Rectal smooth muscle tissue (tissue), 1 donor: ENCODE data around the gene LPIN1.
"Not testable (repeated sequence)": the region's sequence is repeated elsewhere in the genome, so short reads cannot be mapped to it uniquely, and the experiment has no call there.

Source experiments
- H3K27ac ChIP-seq: one replicate; pipeline ENCODE4 v1.7.0; 2013; ENCODE audit warnings: low read depth, low read length, inconsistent platforms
- H3K27me3 ChIP-seq: one replicate; pipeline ENCODE4 v1.7.0; 2013; ENCODE audit warnings: low read length; ENCODE audit not compliant: control insufficient read depth, insufficient read depth
- H3K36me3 ChIP-seq: one replicate; pipeline ENCODE4 v1.7.0; 2013; ENCODE audit warnings: low read length; ENCODE audit not compliant: control insufficient read depth, insufficient read depth
- H3K4me1 ChIP-seq: one replicate; pipeline ENCODE4 v1.7.0; 2013; ENCODE audit warnings: low read length; ENCODE audit not compliant: control insufficient read depth, insufficient read depth
- H3K4me3 ChIP-seq: one replicate; pipeline ENCODE4 v1.7.0; 2013; ENCODE audit warnings: low read length
- H3K9ac ChIP-seq: one replicate; pipeline ENCODE4 v1.7.0; 2013; ENCODE audit warnings: low read length

The LPIN1 gene

DNA sequence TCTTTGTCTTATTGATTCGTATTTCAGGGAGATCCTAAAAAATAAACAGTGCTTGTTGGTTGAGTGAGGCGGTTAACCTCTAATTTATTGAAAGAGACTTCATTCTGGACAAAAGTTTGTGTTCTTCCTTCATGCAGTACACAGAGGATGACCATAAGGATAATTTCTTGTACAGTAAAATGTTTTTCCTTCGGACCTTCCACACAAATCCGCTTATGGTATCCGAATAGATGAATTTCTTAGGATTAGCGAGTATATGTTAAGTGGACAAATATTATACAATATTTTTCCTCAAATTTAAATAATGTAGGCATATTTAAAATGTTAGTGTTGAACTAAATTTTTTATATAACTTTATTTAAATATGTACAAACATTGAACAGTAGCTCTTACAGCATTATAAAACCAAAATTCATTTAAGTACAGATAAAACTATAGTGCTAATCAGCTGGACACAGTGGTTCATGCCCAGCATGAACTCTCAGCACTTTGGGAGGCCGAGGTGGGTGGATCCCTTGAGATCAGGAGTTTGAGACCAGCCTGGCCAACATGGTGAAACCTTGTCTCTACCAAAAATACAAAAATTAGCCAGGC, 84.4 kb downstream of the LPIN1 start:
- H3K9ac ChIP-seq: no peak overlapping the region

DNA sequence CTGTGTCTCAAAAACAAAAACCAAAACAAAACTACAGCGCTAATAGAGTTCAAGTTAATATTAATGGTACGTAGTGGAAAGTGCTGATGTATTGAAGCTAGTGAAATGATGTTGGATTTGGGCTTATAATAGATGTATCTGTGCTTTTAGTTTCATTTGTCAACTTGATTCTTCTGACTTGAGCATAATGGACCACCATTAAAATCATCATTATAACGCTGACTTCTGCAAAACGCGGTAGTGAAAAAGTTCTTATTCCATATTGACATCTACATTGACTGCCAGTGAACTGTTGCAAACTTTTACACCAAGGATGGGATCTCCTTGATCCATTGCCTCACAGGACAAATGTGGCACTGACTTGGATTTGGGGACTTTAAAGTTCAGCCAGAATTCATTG, 85.0 kb downstream of the LPIN1 start:
- Histone ChIP-seq H3K4me3 (no peak overlapping the region), H3K36me3 (no peaks in the 10 kb centered on the region), H3K4me1 (peaks cover 9% of the 10 kb centered on the region), H3K27me3 (no peaks in the 10 kb centered on the region), H3K27ac (no peak overlapping the region), H3K9ac (no peak overlapping the region)

More for the DNA sequence above, 84.4 kb downstream of the LPIN1 start:
- Histone ChIP-seq H3K27me3 (no peaks in the 10 kb centered on the region), H3K27ac (peak overlapping the region; percentile 70), H3K4me1 (peaks cover 9% of the 10 kb centered on the region), H3K36me3 (no peaks in the 10 kb centered on the region), H3K4me3 (peak overlapping the region; percentile 64)

DNA sequence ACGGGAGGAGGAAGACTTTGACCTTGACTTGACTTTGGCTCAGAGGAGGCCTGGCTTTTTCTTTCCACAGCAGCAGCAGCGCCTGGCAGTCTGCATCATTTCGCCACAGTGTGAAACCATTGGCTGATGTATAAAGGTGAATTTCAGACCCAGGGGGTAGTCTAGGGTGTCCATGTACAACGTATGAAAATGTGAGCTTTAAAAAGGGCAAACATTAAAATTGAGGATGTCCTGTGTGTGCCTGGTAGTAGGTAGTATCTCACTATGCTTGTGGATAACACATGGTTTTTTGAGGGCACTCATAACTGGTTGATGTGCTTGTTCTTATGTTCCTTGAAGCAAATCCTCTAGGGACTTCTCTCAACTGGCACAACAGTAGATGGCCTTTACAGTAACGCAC, 86.1 kb downstream of the LPIN1 start:
- H3K27me3 ChIP-seq: no peaks in the 10 kb centered on the region
- H3K27ac ChIP-seq: no peak overlapping the region
- H3K4me1 ChIP-seq: peaks cover 9% of the 10 kb centered on the region
- H3K9ac ChIP-seq: no peak overlapping the region
- H3K36me3 ChIP-seq: no peaks in the 10 kb centered on the region
- no peak overlapping the region for H3K4me3 ChIP-seq

DNA sequence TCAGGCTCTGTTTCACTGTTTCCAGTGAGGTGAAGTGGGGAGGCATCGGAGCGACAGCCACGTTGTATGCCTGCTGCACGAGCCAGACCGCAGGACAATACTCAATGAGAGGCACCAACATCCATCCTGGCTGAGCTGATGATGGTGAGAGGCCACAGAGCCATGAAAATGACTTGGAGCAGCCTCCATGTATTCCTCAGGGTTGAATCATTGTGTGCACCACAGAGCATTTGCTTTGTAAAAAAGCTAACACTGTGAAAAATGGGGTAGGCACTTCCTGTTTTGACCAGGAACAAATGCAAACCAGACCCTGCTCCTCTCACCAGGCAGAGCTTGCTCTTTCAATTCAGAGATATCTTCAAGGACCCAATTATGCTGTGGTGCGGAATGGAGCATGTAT, 87.2 kb downstream of the LPIN1 start:
- H3K4me1 ChIP-seq: peaks cover 9% of the 10 kb centered on the region

DNA sequence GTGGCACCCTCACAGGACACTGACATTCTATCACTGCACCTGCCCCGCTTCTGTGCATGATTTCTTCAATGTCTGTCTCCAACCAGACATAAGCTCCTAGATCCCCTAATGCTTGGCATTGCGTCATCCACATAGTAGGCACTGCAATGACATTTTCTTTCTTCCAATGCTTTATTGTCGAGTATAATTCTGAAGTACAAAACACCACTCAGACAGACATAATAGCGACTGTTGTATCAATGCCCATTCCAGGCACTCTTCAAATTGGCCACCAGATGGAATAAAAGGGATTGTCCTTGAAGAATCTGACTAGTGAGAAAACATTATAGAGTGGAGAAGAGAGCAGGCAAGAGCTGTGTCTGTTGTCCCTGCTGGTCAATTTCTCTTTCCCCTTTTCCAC, 89.0 kb downstream of the LPIN1 start:
- Histone ChIP-seq H3K27ac (no peak overlapping the region), H3K27me3 (no peaks in the 10 kb centered on the region), H3K36me3 (no peaks in the 10 kb centered on the region), H3K4me1 (no peaks in the 10 kb centered on the region), H3K4me3 (no peak overlapping the region), H3K9ac (no peak overlapping the region)

More for the DNA sequence above, 87.2 kb downstream of the LPIN1 start:
- Histone ChIP-seq H3K27ac (no peak overlapping the region), H3K36me3 (no peaks in the 10 kb centered on the region), H3K27me3 (no peaks in the 10 kb centered on the region), H3K4me3 (no peak overlapping the region), H3K9ac (no peak overlapping the region)

DNA sequence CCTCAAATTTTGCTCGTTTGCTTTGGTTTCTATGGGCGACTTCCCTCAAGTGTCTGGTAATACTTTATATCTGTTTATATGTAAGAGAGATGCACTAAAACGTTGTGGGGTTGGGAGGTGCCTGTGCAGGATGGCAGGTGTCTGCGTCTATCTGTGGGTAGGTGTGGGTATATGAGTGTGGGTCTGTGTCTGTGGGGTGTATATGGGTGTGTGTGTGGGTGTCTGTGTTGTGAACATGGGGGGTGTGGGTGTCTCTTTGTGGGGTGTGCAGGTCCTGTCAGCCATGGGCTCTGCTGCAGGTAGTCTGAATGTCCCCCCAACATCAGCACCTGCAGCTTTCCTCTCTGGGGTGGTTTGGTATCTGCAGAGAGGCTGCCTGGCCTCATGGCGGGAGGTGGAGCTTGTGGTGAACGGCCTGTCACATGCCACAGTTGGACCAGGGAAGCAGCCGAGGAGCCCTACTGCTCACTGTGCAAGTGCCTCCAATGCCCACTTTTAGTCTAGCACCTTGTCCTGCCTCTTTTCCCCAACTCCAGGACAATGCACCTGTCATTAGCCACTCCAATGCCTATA, 90.3 kb downstream of the LPIN1 start:
- Histone ChIP-seq H3K9ac (no peak overlapping the region), H3K36me3 (no peaks in the 10 kb centered on the region), H3K4me3 (no peak overlapping the region), H3K4me1 (no peaks in the 10 kb centered on the region), H3K27ac (no peak overlapping the region), H3K27me3 (no peaks in the 10 kb centered on the region)

DNA sequence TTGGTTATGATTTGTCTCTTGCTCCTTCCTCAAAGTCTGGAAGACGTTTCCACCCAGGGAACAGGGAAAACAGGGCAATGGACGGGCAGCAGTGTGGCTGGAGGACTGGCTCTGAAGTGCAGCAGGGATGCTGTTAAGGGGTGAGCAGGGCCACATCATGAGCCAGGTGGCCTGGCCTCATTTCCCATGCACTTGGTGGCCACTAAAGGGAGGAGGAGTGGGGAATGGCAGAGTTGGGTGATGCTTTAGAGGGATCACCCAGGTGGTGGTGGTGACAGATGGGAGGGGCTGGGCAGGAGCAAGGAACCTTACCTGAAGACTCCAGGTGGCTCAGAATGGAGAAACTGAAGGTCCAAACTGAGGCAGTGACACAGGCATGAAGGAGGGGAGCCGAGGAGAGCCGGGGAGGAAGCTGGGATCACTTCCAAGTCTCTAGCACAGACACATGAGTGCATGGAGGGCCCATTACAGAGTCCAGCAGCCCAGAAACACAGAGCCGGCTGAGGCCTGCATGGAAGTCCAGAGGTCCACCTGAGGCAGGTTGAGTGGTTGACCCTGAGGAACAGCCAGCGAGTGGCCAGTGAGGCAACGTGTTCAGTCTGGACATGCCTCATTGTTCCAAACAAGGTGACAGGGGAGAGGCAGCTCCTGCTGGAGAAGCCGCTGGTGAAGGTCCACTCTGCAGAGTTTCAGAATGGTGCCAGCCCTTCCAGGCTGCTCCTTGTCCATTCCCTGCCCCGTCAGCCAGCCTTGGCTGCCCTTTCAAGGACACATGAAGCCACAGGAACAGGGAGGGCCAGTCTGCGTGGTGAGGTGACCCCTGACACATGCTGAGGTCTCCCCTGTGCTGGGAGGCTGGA, 91.7 kb downstream of the LPIN1 start:
- Histone ChIP-seq H3K9ac (no peak overlapping the region), H3K36me3 (no peaks in the 10 kb centered on the region), H3K27me3 (no peaks in the 10 kb centered on the region), H3K4me3 (no peak overlapping the region), H3K4me1 (no peaks in the 10 kb centered on the region), H3K27ac (no peak overlapping the region)

DNA sequence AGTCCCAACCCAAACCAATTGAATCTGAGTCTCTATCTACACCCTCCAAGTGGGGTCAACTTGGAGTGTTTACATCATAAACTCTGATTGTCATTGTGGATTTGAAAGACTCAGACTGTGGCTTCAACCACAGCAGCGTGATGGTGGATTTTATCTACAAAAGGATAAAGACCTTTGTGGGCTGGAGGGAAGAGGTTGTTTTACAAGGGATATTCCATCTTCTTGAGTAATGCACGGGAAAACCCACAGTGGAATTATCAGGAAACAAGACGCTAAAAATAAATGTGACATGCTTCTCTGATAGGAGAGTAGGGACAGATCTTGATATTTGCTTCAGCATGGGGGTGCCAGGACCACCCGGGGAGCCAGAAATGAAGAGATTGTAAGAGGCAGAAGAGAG, 93.5 kb downstream of the LPIN1 start:
- no peaks in the 10 kb centered on the region for H3K4me1 ChIP-seq
- H3K27ac ChIP-seq: no peak overlapping the region
- no peaks in the 10 kb centered on the region for H3K36me3 ChIP-seq
- H3K4me3 ChIP-seq: no peak overlapping the region
- H3K27me3 ChIP-seq: no peaks in the 10 kb centered on the region
- H3K9ac ChIP-seq: no peak overlapping the region

DNA sequence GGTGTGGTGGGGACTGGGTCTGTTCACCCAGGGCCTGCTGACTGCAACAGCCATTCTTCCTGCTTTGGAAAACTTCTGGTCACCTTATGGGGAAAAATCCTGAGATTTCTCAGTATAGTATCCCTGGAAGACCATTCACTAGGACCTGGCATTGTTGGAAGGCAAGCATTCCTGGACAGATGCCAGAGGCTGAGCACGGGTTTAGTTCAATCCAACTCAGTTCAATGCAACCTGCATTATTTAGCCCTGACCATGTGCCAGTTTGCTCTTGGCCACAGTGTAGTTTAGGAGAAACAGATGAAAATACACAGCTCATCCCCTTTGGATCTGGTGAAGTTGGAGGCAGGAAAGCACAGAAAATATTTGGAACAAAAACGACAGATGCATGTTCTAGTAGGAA, 95.9 kb downstream of the LPIN1 start:
- H3K27me3 ChIP-seq: no peaks in the 10 kb centered on the region
- H3K4me3 ChIP-seq: no peak overlapping the region
- no peaks in the 10 kb centered on the region for H3K36me3 ChIP-seq
- H3K4me1 ChIP-seq: no peaks in the 10 kb centered on the region
- H3K27ac ChIP-seq: no peak overlapping the region
- no peak overlapping the region for H3K9ac ChIP-seq

DNA sequence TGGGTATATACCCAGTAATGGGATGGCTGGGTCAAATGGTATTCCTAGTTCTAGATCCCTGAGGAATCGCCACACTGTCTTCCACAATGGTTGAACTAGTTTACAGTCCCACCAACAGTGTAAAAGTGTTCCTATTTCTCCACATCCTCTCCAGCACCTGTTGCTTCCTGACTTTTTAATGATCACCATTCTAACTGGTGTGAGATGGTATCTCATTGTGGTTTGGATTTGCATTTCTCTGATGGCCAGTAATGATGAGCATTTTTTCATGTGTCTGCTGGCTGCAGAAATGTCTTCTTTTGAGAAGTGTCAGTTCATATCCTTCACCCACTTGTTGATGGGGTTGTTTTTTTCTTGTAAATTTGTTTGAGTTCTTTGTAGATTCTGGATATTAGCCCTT, 98.4 kb downstream of the LPIN1 start:
- not testable (repeated sequence) for H3K27ac ChIP-seq, H3K36me3 ChIP-seq, H3K4me1 ChIP-seq, H3K4me3 ChIP-seq, H3K27me3 ChIP-seq, H3K9ac ChIP-seq

DNA sequence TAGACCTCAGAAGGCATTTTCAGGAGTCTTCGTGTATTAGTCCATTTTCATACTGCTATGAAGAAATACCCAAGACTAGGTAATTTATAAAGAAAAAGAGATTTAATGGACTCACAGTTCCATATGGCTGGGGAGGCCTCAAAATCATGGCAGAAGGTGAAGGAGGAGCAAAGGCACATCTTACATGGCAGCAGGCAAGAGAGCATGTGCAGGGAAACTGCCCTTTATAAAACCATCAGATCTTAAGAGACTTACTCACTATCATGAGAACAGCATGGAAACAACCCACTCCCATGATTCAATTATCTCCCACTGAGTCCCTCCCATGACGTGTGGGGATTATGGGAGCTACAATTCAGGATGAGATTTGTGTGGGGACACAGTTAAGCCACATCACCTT, 101.5 kb downstream of the LPIN1 start:
- not testable (repeated sequence) for H3K27ac ChIP-seq, H3K27me3 ChIP-seq, H3K9ac ChIP-seq, H3K4me1 ChIP-seq, H3K36me3 ChIP-seq, H3K4me3 ChIP-seq

DNA sequence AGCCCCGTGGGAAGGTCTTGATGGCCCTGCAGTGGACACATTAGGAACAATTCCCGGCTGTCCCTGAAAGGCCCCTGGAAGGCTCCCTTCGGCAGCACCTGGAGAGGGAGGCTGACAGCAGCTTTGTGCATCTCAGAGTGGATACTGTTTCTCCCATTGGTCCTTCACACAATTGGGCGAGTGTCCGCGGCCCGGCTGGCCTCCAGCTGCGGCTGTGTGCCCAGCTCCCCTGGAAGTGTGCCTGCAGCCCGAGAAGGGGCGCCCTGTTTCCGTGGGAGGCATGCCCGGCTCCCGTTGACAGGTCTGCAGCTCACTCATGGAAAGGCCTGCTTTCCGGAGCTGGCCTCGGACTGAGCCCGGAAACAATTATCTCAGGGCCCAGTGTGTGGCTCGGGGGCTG, 103.7 kb downstream of the LPIN1 start:
- Histone ChIP-seq H3K27ac (no peak overlapping the region), H3K9ac (no peak overlapping the region), H3K4me1 (no peaks in the 10 kb centered on the region), H3K36me3 (no peaks in the 10 kb centered on the region), H3K4me3 (no peak overlapping the region), H3K27me3 (no peaks in the 10 kb centered on the region)
